ENCODE measurements around the gene LGI2.

DNA sequence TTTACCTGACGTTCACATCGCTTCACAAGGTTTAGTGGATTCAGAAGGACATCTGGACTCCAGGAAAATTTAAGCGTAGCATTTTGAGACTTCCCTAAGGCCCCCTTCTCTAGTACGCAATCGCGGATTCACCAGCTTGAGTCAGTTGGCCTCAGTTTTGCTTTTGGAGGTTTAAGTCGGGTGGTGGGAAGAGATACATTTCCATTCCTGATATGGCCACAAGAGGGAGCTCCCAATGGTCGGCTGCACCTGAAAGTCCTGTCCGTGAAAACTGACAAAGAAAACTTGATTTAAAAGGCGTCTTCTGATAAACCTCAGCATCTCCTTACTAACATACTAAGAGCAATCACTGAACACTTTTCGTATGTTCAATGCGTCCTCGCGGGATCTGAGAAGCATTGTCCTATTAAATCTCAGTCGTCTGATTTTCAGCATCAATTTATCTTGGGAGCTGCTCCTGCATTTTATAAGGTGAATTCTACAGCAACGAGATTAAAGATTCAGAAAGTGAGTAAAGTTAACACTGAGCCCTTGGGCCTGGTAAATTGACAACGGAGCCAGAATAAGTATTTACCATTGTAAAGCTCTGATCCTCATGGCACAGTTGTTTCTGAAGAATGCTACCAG is 50.6 kb downstream of the LGI2 start:
- TF ChIP-seq POLR2AphosphoS5 (IDR thresholded peaks at IDR 0.05) = no peak
- TF ChIP-seq, protein P1, sequence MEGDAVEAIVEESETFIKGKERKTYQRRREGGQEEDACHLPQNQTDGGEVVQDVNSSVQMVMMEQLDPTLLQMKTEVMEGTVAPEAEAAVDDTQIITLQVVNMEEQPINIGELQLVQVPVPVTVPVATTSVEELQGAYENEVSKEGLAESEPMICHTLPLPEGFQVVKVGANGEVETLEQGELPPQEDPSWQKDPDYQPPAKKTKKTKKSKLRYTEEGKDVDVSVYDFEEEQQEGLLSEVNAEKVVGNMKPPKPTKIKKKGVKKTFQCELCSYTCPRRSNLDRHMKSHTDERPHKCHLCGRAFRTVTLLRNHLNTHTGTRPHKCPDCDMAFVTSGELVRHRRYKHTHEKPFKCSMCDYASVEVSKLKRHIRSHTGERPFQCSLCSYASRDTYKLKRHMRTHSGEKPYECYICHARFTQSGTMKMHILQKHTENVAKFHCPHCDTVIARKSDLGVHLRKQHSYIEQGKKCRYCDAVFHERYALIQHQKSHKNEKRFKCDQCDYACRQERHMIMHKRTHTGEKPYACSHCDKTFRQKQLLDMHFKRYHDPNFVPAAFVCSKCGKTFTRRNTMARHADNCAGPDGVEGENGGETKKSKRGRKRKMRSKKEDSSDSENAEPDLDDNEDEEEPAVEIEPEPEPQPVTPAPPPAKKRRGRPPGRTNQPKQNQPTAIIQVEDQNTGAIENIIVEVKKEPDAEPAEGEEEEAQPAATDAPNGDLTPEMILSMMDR (IDR thresholded peaks at IDR 0.05) = peak; percentile 70 to 88 (median 75)

Data from breast epithelium (tissue), 3 donors.